Fibroblast of mammary gland (primary cell): ENCODE measurements around the gene FCHSD2.
"Not testable (repeated sequence)": the region's sequence is repeated elsewhere in the genome, so short reads cannot be mapped to it uniquely, and the experiment has no call there.

Source experiments
- DNase-seq: peaks from one replicate; pipeline ENCODE4 v3.0.0-alpha.2; 2010; ENCODE audit warnings: low read depth
- H3K4me3 ChIP-seq: 2 replicates; pipeline ENCODE4 v1.5.1; 2011; ENCODE audit warnings: low read depth, mild to moderate bottlenecking, low read length, moderate library complexity; ENCODE audit not compliant: control insufficient read depth
- TF ChIP-seq, protein P1 (sequence below): conservative IDR thresholded peaks from 2 replicates; pipeline ENCODE4 v1.5.1; 2011; ENCODE audit warnings: low read depth, low read length, inconsistent platforms; ENCODE audit not compliant: control insufficient read depth, insufficient read depth

FCHSD2 gene

DNA sequence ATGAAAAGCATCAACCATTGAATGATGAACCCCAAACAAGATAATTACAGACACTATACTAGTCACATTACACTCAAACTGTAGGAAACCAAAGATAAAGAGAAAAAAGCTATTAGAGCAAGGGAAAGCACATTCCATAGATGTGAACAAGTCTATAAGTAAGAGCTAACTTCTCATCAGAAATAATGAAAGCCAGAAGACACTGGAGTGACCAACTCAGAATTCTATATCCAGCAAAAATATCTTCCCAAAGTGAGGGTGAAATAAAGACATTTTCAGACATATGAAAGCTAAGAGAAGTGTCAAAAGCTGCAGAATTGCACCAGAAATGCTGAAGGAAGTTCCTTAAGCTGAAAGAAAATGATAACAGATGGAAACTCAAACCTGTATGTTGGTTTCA is 17.3 kb downstream of the FCHSD2 start:
- TF ChIP-seq, protein P1, sequence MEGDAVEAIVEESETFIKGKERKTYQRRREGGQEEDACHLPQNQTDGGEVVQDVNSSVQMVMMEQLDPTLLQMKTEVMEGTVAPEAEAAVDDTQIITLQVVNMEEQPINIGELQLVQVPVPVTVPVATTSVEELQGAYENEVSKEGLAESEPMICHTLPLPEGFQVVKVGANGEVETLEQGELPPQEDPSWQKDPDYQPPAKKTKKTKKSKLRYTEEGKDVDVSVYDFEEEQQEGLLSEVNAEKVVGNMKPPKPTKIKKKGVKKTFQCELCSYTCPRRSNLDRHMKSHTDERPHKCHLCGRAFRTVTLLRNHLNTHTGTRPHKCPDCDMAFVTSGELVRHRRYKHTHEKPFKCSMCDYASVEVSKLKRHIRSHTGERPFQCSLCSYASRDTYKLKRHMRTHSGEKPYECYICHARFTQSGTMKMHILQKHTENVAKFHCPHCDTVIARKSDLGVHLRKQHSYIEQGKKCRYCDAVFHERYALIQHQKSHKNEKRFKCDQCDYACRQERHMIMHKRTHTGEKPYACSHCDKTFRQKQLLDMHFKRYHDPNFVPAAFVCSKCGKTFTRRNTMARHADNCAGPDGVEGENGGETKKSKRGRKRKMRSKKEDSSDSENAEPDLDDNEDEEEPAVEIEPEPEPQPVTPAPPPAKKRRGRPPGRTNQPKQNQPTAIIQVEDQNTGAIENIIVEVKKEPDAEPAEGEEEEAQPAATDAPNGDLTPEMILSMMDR, result no peak
- no peak overlapping the region for H3K4me3 ChIP-seq
- no peak for DNase-seq

DNA sequence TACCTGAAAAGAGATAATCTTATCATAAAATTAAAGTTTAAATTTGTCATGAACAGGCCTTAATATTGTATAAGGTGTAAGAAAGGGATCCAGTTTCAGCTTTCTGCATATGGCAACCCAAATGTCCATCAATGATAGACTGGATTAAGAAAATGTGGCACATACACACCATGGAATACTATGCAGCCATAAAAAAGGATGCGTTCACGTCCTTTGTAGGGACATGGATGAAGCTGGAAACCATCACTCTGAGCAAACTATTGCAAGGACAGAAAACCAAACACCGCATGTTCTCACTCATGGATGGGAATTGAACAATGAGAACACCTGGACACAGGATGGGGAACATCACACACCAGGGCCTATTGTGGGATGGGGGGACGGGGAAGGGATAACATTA is 18.2 kb downstream of the FCHSD2 start:
- not testable (repeated sequence) for DNase-seq

GRCh38 chr11:73121692-73122091 is 20.4 kb downstream of the FCHSD2 start:
- TF ChIP-seq, protein P1, result no peak
- peak; percentile 31 for DNase-seq
- H3K4me3 ChIP-seq, result no peak overlapping the region

More for the DNA sequence above, 18.2 kb downstream of the FCHSD2 start:
- H3K4me3 ChIP-seq, result not testable (repeated sequence)

DNA sequence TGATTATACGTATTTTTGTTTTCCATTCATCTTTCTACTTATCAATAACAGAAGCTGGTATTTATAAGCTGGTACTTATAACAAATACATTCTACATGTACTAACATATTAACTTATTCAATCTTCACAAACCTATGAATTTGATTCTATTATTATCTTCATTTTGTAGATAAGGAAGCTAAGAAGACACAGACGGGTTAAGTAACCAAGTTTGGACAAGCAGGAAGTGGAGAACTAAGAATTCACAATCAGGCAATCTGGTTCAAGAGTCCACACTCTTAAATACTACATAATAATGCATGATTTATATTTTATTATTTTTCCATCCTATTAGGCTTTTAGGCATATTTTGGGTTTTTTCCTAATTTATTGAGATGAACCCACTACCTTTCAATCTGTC is 25.0 kb downstream of the FCHSD2 start:
- H3K4me3 ChIP-seq, result no peak overlapping the region
- TF ChIP-seq, protein P1, result no peak
- DNase-seq, result no peak

- no peak for DNase-seq
- no peak overlapping the region for H3K4me3 ChIP-seq
- TF ChIP-seq, protein P1, result no peak
Observed at GRCh38 chr11:73116636-73117035, 25.5 kb downstream of the FCHSD2 start.

DNA sequence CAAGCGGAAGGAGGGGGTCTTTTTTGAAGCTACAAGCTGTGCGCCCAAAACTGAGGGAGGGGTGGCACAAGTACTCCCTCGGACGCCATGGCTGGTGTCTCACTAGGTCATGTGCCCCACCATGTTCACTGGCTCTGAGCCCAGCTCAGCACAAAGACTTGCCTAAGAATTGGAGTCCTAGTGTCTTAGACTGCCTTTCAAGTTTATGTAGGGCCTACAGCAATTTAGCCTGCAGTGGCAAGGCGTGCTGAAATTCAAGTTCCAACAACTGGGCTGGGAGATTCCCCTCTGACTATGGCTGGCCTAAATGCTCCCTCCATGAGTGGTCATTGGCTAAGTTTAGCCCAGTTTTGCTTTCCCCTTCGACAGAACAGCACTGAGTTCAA is 27.3 kb downstream of the FCHSD2 start:
- H3K4me3 ChIP-seq, result no peak overlapping the region
- TF ChIP-seq, protein P1, result no peak

DNA sequence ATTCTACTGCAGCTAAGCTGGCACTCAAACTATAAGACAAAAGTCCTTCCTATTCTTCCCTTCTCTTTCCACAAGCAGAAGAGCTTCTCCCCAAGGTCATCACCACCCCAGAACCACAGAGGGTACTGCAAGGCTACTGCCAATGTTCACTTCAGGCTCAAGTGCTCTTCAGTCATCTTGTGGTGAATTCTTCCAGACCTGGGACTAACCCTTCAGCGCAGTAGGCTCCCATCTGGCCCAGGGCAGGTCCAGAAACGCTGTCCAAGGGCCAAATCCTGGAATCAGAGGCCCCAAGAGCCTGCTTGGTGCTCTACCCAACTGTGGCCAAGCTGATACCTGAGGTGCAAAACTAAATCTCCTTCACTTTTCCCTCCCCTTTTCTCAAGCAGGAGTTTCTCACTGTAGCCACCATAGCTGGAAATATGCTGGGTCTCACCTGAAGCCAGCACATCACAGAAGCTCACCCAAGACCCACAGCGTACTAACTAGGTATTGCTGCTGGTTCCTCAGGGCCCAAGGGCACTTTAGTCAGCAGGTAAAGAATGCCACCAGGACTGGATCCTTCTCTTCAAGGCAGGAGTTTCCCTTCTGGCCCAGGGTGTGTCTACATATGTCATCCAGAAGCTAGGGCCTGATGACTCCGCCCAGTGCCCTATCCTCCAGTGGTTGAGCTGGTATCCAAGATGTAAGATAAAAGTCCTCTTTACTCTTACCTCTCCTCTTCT is 27.8 kb downstream of the FCHSD2 start:
- no peak overlapping the region for H3K4me3 ChIP-seq
- TF ChIP-seq, protein P1, result no peak
- no peak for DNase-seq

More for the DNA sequence above, 27.3 kb downstream of the FCHSD2 start:
- DNase-seq, result no peak
